Activated T-helper 2 cell treated with anti-CD3 and anti-CD28 coated beads, Interferon-gamma antibody, Interleukin-2, Interleukin-4, amounts not matched to agents 10 μg/mL and 5 μg/mL and 100 μg/mL, durations not matched to agents 14 hours and 24 hours and 36 hours (primary cell): ENCODE data around the gene RPGR. TPM values are rescaled to one million over a fixed set of nuclear protein-coding genes. Genes with fewer than 3 reads are reported as not detected.

ENCODE experiments used
- DNase-seq: peaks from one replicate; pipeline ENCODE4 v3.0.0; 2021; ENCODE audit warnings: low spot score
- H3K27ac Mint-ChIP-seq: one replicate; pipeline ENCODE4 v1.8.0; 2021; ENCODE audit warnings: mixed read lengths
- H3K27me3 Mint-ChIP-seq: one replicate; pipeline ENCODE4 v1.8.0; 2021; ENCODE audit warnings: low read depth, mixed read lengths
- H3K36me3 Mint-ChIP-seq: one replicate; pipeline ENCODE4 v1.8.0; 2021; ENCODE audit warnings: low read depth, mixed read lengths
- H3K4me1 Mint-ChIP-seq: one replicate; pipeline ENCODE4 v1.8.0; 2021; ENCODE audit warnings: low read depth, mixed read lengths
- H3K4me3 Mint-ChIP-seq: one replicate; pipeline ENCODE4 v1.8.0; 2021; ENCODE audit warnings: low read depth, mild to moderate bottlenecking, moderate library complexity, mixed read lengths
- H3K9me3 Mint-ChIP-seq: one replicate; pipeline ENCODE4 v1.8.0; 2021; ENCODE audit warnings: mixed read lengths
- intact Hi-C: fragments of 100-400 bp; cut with micrococcal nuclease; formaldehyde crosslinking; loops from one replicate; pipeline ENCODE4 v1.15.1; 2023
- total RNA-seq: library from RNA; stranded (reverse); gene quantifications from 2 replicates; pipeline ENCODE4 v1.2.3, GENCODE V29; 2022

The RPGR gene, protein sequence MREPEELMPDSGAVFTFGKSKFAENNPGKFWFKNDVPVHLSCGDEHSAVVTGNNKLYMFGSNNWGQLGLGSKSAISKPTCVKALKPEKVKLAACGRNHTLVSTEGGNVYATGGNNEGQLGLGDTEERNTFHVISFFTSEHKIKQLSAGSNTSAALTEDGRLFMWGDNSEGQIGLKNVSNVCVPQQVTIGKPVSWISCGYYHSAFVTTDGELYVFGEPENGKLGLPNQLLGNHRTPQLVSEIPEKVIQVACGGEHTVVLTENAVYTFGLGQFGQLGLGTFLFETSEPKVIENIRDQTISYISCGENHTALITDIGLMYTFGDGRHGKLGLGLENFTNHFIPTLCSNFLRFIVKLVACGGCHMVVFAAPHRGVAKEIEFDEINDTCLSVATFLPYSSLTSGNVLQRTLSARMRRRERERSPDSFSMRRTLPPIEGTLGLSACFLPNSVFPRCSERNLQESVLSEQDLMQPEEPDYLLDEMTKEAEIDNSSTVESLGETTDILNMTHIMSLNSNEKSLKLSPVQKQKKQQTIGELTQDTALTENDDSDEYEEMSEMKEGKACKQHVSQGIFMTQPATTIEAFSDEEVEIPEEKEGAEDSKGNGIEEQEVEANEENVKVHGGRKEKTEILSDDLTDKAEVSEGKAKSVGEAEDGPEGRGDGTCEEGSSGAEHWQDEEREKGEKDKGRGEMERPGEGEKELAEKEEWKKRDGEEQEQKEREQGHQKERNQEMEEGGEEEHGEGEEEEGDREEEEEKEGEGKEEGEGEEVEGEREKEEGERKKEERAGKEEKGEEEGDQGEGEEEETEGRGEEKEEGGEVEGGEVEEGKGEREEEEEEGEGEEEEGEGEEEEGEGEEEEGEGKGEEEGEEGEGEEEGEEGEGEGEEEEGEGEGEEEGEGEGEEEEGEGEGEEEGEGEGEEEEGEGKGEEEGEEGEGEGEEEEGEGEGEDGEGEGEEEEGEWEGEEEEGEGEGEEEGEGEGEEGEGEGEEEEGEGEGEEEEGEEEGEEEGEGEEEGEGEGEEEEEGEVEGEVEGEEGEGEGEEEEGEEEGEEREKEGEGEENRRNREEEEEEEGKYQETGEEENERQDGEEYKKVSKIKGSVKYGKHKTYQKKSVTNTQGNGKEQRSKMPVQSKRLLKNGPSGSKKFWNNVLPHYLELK
- 7.3 and 7.7 TPM in 2 replicates for total RNA-seq

GRCh38 chrX:38327007-38327774, at the start of gene RPGR:
TSS of gene RPGR (minus strand) at chrX:38327509. CDS start at chrX:38327367, 142 bp downstream.
- peak; percentile 87 for DNase-seq
- Mint-ChIP-seq H3K4me1 (peaks cover 24% of the 10 kb centered on the region), H3K36me3 (no peaks in the 10 kb centered on the region), H3K9me3 (no peaks in the 10 kb centered on the region), H3K27ac (peak within 1 kb of the TSS; percentile 91), H3K4me3 (peak within 1 kb of the TSS; percentile 89), H3K27me3 (no peaks in the 10 kb centered on the region)
- intact Hi-C loops = loop anchor here (5.0 kb wide), 2 partner anchors 400 to 580 kb away; no protein-coding TSS in a partner anchor

DNA sequence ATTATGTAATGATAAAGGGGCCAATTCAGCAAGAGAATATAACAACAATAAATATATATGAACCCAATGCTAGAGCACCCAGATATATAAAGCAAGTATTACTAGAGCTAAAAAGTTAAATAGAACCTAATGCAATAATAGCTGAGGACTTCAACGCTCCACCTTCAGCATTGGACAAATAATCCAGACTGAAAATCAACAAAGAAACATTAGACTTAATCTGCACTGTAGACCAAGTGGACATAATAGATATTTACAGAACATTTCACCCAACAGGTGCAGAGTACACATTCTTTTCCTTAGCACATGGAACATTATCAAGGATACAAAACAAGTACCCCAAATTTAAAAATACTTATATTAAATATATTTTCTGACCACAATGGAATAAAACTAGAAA, 49.4 kb upstream of the RPGR start:
- intact Hi-C loops = no loop called here

DNA sequence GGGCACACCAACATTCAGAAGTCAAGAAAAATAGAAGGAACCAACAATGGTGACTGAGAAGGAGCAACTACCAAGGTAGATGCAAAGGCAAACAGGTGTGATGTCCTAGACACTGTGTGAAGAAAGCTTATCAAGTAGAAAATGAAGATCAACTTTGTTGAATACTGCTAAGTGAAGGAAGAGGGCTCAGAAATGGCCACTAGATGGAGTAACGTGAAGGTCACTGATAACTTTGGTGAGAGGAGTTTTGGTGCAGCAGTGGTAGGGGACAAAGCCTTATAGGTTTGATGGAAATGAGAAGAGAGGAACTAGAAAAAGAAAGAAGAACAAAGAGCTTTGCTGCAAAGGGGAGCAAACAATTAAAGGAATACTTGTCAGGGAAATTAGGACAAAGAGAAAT, 48.6 kb upstream of the RPGR start:
- Mint-ChIP-seq H3K27me3 (peaks cover 2% of the 10 kb centered on the region), H3K27ac (no peak overlapping the region), H3K36me3 (no peaks in the 10 kb centered on the region), H3K4me3 (no peak overlapping the region), H3K4me1 (no peaks in the 10 kb centered on the region), H3K9me3 (no peaks in the 10 kb centered on the region)
- intact Hi-C loops = no loop called here
- DNase-seq = no peak

More for the DNA sequence above, 49.4 kb upstream of the RPGR start:
- no peak overlapping the region for H3K4me3 Mint-ChIP-seq
- H3K36me3 Mint-ChIP-seq = no peaks in the 10 kb centered on the region
- DNase-seq = no peak
- no peak overlapping the region for H3K27ac Mint-ChIP-seq
- H3K4me1 Mint-ChIP-seq = no peaks in the 10 kb centered on the region
- H3K27me3 Mint-ChIP-seq = peaks cover 2% of the 10 kb centered on the region
- no peaks in the 10 kb centered on the region for H3K9me3 Mint-ChIP-seq

DNA sequence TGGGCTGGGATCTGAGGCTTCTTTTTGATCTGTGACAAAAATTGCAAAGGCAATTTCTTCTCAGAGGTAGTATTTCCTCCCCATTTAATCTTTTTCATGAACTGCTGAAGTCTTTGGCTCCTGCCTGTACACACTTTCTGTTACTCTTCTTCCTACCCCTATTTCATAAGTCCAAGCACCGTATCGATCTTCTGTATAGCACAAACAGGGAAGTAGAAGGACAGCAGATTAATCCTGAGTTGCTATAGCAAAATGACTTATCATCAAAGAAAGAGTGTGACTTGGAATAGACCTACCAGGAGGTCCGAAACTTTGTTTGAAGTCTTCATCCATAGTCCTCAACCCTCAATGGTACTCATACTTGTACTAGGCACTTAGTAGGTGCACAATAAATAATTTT, 47.1 kb upstream of the RPGR start:
- Mint-ChIP-seq H3K4me3 (no peak overlapping the region), H3K36me3 (no peaks in the 10 kb centered on the region), H3K27me3 (peaks cover 2% of the 10 kb centered on the region), H3K27ac (no peak overlapping the region), H3K9me3 (no peaks in the 10 kb centered on the region), H3K4me1 (no peaks in the 10 kb centered on the region)
- intact Hi-C loops = no loop called here
- no peak for DNase-seq

GRCh38 chrX:38371641-38372040, 44.3 kb upstream of the RPGR start:
- Mint-ChIP-seq H3K9me3 (no peaks in the 10 kb centered on the region), H3K36me3 (no peaks in the 10 kb centered on the region), H3K4me3 (no peak overlapping the region), H3K27me3 (no peaks in the 10 kb centered on the region), H3K4me1 (no peaks in the 10 kb centered on the region), H3K27ac (no peak overlapping the region)
- no peak for DNase-seq
- intact Hi-C loops = no loop called here

GRCh38 chrX:38368774-38369173, 41.5 kb upstream of the RPGR start:
- intact Hi-C loops = no loop called here
- Mint-ChIP-seq H3K27ac (no peak overlapping the region), H3K4me1 (no peaks in the 10 kb centered on the region), H3K36me3 (no peaks in the 10 kb centered on the region), H3K27me3 (peaks cover 2% of the 10 kb centered on the region), H3K4me3 (no peak overlapping the region), H3K9me3 (no peaks in the 10 kb centered on the region)
- DNase-seq = no peak

- peaks cover 2% of the 10 kb centered on the region for H3K27me3 Mint-ChIP-seq
- H3K9me3 Mint-ChIP-seq = no peaks in the 10 kb centered on the region
These were observed 38.6 kb upstream of the RPGR start for GRCh38 chrX:38365954-38366353.

DNA sequence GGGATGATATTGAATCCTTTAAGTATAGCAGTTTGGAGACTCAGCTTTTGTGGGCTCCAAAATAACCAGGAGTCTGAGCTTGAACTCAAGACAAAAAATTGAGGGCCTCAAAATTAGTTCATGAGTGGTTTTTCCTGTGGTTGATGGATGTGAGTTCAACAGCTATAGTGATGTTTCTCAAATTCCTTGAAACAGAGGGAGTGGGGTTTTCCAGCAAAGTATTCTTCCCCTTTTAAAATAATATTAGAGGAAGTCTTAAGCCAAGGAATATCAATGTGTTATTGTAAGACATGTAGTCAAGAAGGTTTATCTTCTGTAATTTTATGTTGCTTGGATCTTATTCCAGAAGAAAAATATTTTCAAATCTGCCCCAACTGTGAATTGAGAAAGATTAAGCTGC, 35.7 kb upstream of the RPGR start:
- H3K27ac Mint-ChIP-seq = no peak overlapping the region
- H3K36me3 Mint-ChIP-seq = no peaks in the 10 kb centered on the region
- H3K4me1 Mint-ChIP-seq = no peaks in the 10 kb centered on the region
- DNase-seq = no peak
- peaks cover 2% of the 10 kb centered on the region for H3K27me3 Mint-ChIP-seq
- no peaks in the 10 kb centered on the region for H3K9me3 Mint-ChIP-seq
- no peak overlapping the region for H3K4me3 Mint-ChIP-seq
- intact Hi-C loops = no loop called here

More at GRCh38 chrX:38365954-38366353, 38.6 kb upstream of the RPGR start:
- intact Hi-C loops = no loop called here
- DNase-seq = no peak
- Mint-ChIP-seq H3K4me3 (no peak overlapping the region), H3K4me1 (no peaks in the 10 kb centered on the region), H3K36me3 (no peaks in the 10 kb centered on the region), H3K27ac (no peak overlapping the region)

DNA sequence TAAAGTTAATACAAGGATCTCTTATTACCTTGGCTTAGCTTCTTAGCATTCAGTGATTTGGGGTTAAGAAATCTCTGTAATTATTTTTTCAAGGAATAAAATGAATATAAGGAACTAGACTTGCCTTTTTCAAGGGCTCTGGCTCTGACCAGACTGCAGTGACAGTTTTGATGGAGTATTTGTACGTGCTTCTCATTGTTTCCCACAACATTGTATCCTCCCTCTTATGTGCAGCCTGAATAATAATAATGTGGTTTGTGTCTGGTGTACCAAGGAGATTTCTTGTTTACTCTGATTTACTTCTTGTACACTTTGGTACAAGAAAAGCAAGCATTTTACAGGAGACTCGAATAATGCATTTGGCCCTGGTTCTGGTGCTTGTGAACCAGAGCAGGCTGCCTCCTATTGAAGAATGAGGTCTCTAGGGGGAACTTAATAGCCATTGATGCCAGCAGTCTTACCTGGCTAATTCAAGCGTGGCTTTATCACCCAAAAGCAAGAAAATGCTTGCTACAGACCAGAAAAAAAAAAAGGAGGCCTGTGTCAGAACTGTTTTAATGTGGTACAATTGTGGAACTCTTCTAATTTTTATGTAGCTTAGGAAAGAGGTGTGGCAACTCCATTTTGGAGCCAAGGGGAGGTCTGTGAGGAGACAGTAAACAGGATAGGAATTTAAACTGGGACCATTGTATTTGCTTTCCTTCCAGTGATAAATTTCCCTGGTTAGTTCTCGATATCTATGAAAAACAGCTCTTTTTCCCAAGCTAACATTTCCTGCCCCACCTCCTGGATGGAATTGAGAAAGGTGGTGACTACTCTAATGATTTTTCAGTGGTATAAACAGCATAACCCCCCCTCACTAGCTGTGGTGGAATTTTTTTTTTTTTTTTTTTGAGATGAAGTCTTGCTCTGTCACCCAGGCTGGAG, 30.7 kb upstream of the RPGR start:
- H3K4me1 Mint-ChIP-seq = no peaks in the 10 kb centered on the region
- no peaks in the 10 kb centered on the region for H3K27me3 Mint-ChIP-seq
- H3K27ac Mint-ChIP-seq = no peak overlapping the region
- H3K36me3 Mint-ChIP-seq = no peaks in the 10 kb centered on the region
- H3K9me3 Mint-ChIP-seq = no peaks in the 10 kb centered on the region
- intact Hi-C loops = no loop called here
- no peak overlapping the region for H3K4me3 Mint-ChIP-seq
- DNase-seq = no peak

DNA sequence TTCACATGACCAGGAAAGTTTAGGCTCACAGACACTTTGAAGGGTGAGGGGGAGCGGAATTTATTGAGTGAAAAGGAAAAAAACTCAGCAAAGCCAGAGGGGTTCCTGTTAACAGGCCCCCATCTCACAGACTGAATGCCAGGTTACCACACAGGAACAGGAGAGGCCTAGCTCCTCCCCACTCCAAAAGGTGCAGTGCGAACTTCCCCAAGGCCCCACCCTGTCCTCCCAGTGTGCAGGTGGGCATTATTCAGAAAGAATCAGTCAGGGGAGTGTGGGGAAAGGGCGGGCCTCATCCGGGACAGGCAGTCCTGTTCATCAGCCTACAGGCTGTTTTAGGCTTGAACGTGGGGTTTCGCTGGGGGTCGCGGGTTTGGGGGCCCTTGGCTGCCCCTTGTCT, 29.1 kb upstream of the RPGR start:
- no peaks in the 10 kb centered on the region for H3K9me3 Mint-ChIP-seq
- intact Hi-C loops = no loop called here

GRCh38 chrX:38352362-38352761, 25.1 kb upstream of the RPGR start, which contains the start of gene OTC:
TSS of gene OTC (plus strand) at chrX:38352604. CDS start at chrX:38352697, 93 bp downstream.
- Mint-ChIP-seq H3K27me3 (peaks cover 4% of the 10 kb centered on the region), H3K27ac (no peak within 1 kb of the TSS), H3K4me3 (no peak within 1 kb of the TSS), H3K36me3 (no peaks in the 10 kb centered on the region), H3K9me3 (no peaks in the 10 kb centered on the region), H3K4me1 (no peaks in the 10 kb centered on the region)
- intact Hi-C loops = no loop called here
- no peak for DNase-seq

More for the DNA sequence above, 29.1 kb upstream of the RPGR start:
- no peaks in the 10 kb centered on the region for H3K27me3 Mint-ChIP-seq
- no peaks in the 10 kb centered on the region for H3K4me1 Mint-ChIP-seq
- no peak for DNase-seq
- no peaks in the 10 kb centered on the region for H3K36me3 Mint-ChIP-seq
- no peak overlapping the region for H3K4me3 Mint-ChIP-seq
- no peak overlapping the region for H3K27ac Mint-ChIP-seq
